ENCODE measurements around the gene ADCY2. TPM values are rescaled to one million over a fixed set of nuclear protein-coding genes. Genes with fewer than 3 reads are reported as not detected.
A peak's percentile ranks its signal among the peaks of the same experiment; 100 is the strongest.

Gene ADCY2
- total RNA-seq, 2 experiments from 2014 or later = not detected

DNA sequence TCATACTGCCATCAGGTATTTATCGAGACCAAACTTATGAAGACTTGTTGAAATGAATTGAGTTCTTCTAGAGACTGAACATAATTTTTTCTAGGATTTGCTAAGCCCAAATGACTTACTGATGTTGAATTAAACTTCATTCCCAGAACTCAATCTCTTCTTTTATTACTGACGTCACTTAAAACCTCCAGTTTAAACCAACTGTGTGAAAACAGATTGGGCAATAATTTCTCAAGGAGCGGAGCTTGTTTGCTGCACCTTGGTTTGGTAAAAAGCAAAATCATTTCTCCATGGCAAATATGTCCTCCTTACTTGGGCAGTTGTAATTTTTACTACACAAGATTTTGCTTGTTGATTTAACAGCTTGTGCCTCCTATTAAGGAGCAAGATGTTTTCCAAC is 417.6 kb downstream of the ADCY2 start:
- Histone ChIP-seq H3K36me3 (ENCODE audit: insufficient read depth, low read length) (no peaks in the 10 kb centered on the region), H3K4me1 (ENCODE audit: insufficient read depth, low read length, poor library complexity, severe bottlenecking) (no peaks in the 10 kb centered on the region), H4K20me1 (ENCODE audit: insufficient read depth, low read length) (no peaks in the 10 kb centered on the region), H3K79me2 (ENCODE audit: insufficient read depth, low read depth, low read length) (no peaks in the 10 kb centered on the region), H3K4me3 (ENCODE audit: low read depth, low read length, poor library complexity, severe bottlenecking) (no peak overlapping the region), H3K4me2 (ENCODE audit: low read length) (no peak overlapping the region), H3K9me2 (ENCODE audit: insufficient read depth, low read length) (no peaks in the 10 kb centered on the region), H2AFZ (ENCODE audit: low read length) (no peak overlapping the region), H3K9me3 (ENCODE audit: low read length) (no peaks in the 10 kb centered on the region), H3K27ac (ENCODE audit: low read depth, low read length, poor library complexity, severe bottlenecking) (no peak overlapping the region)
- TF ChIP-seq CTCF (conservative IDR thresholded peaks at IDR 0.05; ENCODE audit: low read length) = no peak
- TF ChIP-seq EZH2phosphoT487 (IDR thresholded peaks at IDR 0.05; ENCODE audit: borderline replicate concordance, low read depth, low read length) = no peak
- CTCF ChIA-PET (ENCODE audit: unreplicated experiment) = interaction anchor here (0.6 kb wide), 1 partner anchor 157 kb away, joined by 3 read pairs; no protein-coding TSS in a partner anchor
- intact Hi-C loops (cut with micrococcal nuclease; ENCODE audit: unreplicated experiment) = no loop called here
- POLR2A ChIA-PET = no interaction called here
- no TSS peak for BruUV-seq (replicated peaks)
- DNase-seq (ENCODE audit: low spot score) = no peak

GRCh38 chr5:7814816-7815215 is 418.9 kb downstream of the ADCY2 start:
- TF ChIP-seq CTCF (conservative IDR thresholded peaks at IDR 0.05; ENCODE audit: low read length) (no peak), EZH2phosphoT487 (IDR thresholded peaks at IDR 0.05; ENCODE audit: borderline replicate concordance, low read depth, low read length) (no peak)
- no peak overlapping the region for H3K4me3 ChIP-seq (ENCODE audit: low read depth, low read length, poor library complexity, severe bottlenecking)
- no peaks in the 10 kb centered on the region for H3K4me1 ChIP-seq (ENCODE audit: insufficient read depth, low read length, poor library complexity, severe bottlenecking)
- H3K4me2 ChIP-seq (ENCODE audit: low read length) = no peak overlapping the region
- H3K9me2 ChIP-seq (ENCODE audit: insufficient read depth, low read length) = no peaks in the 10 kb centered on the region
- POLR2A ChIA-PET = interaction anchor here (0.7 kb wide), 1 partner anchor 10 kb away, joined by 3 read pairs; no protein-coding TSS in a partner anchor
- intact Hi-C loops (cut with micrococcal nuclease; ENCODE audit: unreplicated experiment) = no loop called here
- no peaks in the 10 kb centered on the region for H3K79me2 ChIP-seq (ENCODE audit: insufficient read depth, low read depth, low read length)
- no peak for DNase-seq (ENCODE audit: low spot score)
- no peak overlapping the region for H3K27ac ChIP-seq (ENCODE audit: low read depth, low read length, poor library complexity, severe bottlenecking)
- no peaks in the 10 kb centered on the region for H3K9me3 ChIP-seq (ENCODE audit: low read length)
- no peaks in the 10 kb centered on the region for H3K36me3 ChIP-seq (ENCODE audit: insufficient read depth, low read length)
- H4K20me1 ChIP-seq (ENCODE audit: insufficient read depth, low read length) = no peaks in the 10 kb centered on the region
- no TSS peak for BruUV-seq (replicated peaks)
- no peak overlapping the region for H2AFZ ChIP-seq (ENCODE audit: low read length)
- CTCF ChIA-PET (ENCODE audit: unreplicated experiment) = no interaction called here

GRCh38 chr5:7815892-7816534 is 420.1 kb downstream of the ADCY2 start:
- CTCF ChIA-PET (ENCODE audit: unreplicated experiment) = interaction anchor here (0.6 kb wide), 1 partner anchor 12 kb away, joined by 4 read pairs; no protein-coding TSS in a partner anchor
- BruUV-seq (replicated peaks) = no TSS peak
- Histone ChIP-seq H3K9me3 (ENCODE audit: low read length) (no peaks in the 10 kb centered on the region), H4K20me1 (ENCODE audit: insufficient read depth, low read length) (no peaks in the 10 kb centered on the region), H3K4me3 (ENCODE audit: low read depth, low read length, poor library complexity, severe bottlenecking) (no peak overlapping the region), H3K4me2 (ENCODE audit: low read length) (no peak overlapping the region), H2AFZ (ENCODE audit: low read length) (0 out of 2 replicates have a peak overlapping the region, but pooled peaks have one; percentile 31), H3K9me2 (ENCODE audit: insufficient read depth, low read length) (no peaks in the 10 kb centered on the region), H3K79me2 (ENCODE audit: insufficient read depth, low read depth, low read length) (no peaks in the 10 kb centered on the region), H3K4me1 (ENCODE audit: insufficient read depth, low read length, poor library complexity, severe bottlenecking) (no peaks in the 10 kb centered on the region), H3K27ac (ENCODE audit: low read depth, low read length, poor library complexity, severe bottlenecking) (no peak overlapping the region), H3K36me3 (ENCODE audit: insufficient read depth, low read length) (no peaks in the 10 kb centered on the region)
- DNase-seq (ENCODE audit: low spot score) = peak; percentile 30
- no peak for TF ChIP-seq EZH2phosphoT487 (IDR thresholded peaks at IDR 0.05; ENCODE audit: borderline replicate concordance, low read depth, low read length)
- peak; percentile 75 for TF ChIP-seq CTCF (conservative IDR thresholded peaks at IDR 0.05; ENCODE audit: low read length)
- intact Hi-C loops (cut with micrococcal nuclease; ENCODE audit: unreplicated experiment) = no loop called here
- POLR2A ChIA-PET = no interaction called here

Data from OCI-LY7 (cell line).